ENCODE results near the gene AMBRA1.

Gene AMBRA1

GRCh38 chr11:46346886-46347636, 246.8 kb downstream of the AMBRA1 start, which contains the start of gene DGKZ:
TSS of gene DGKZ (plus strand) at chr11:46347463. CDS start at chr11:46347660, 197 bp downstream.
- intact Hi-C loops (cut with DNase I): loop anchor here (1.0 to 5.0 kb wide), 2 partner anchors 20 to 105 kb away; no protein-coding TSS in a partner anchor
- peak; percentile 73 to 99 (median 89) for DNase-seq
